GM12878 (cell line): ENCODE measurements around the gene AKNA. TPM values are rescaled to one million over a fixed set of nuclear protein-coding genes. Genes with fewer than 3 reads are reported as not detected.

ENCODE experiments used
- ATAC-seq: fragments of 200-7000 bp; cut with Tn5 transposase; 3 replicates; pipeline ENCODE4 v1.9.1; 2020; ENCODE audit warnings: mild to moderate bottlenecking, moderate library complexity
- BruUV-seq: library from RNA; stranded (reverse); fragments of 400-500 nt; replicated peaks from 2 replicates; lab custom pipeline; 2021; lab: Mats Ljungman, UMichigan
- CTCF ChIA-PET: fragments of 300-600 bp; sonication (Branson Sonifier 250); formaldehyde crosslinking; extraction: SDS; loops from one replicate; lab custom pipeline; 2021; ENCODE audit warnings: inconsistent platforms; lab: Yijun Ruan, JAX
- POLR2A ChIA-PET: fragments of 350-600 bp; formaldehyde crosslinking; extraction: SDS; loops from one replicate; lab custom pipeline; 2021; ENCODE audit warnings: inconsistent platforms; lab: Charles Lee
- RAD21 ChIA-PET: fragments of 300-600 bp; sonication (Branson Sonifier 250); formaldehyde crosslinking; loops from one replicate; lab custom pipeline; 2023; ENCODE audit warnings: antibody characterized with exemption; ENCODE audit not compliant: unreplicated experiment; lab: Charles Lee
- SMC1A ChIA-PET: fragments of 300-600 bp; sonication (Branson Sonifier 250); formaldehyde crosslinking; loops from one replicate; lab custom pipeline; 2023; ENCODE audit not compliant: unreplicated experiment, uncharacterized antibody; lab: Charles Lee
- DNase-seq: peaks from one replicate; pipeline ENCODE4 v3.0.0-alpha.2; 2011; ENCODE audit warnings: low read depth, low spot score
- FAIRE-seq: peaks from 3 replicates; lab custom pipeline; 2011; peaks lifted over from hg19 to GRCh38; lab: Jason Lieb, UNC
- H2AFZ ChIP-seq: 2 replicates; pipeline ENCODE4 v1.6.0; 2011; ENCODE audit warnings: low read depth, low read length, control low read depth; ENCODE audit not compliant: control insufficient read depth
- H3K27ac ChIP-seq: 2 replicates; pipeline ENCODE4 v1.5.1; 2011; ENCODE audit warnings: control low read depth; ENCODE audit not compliant: control insufficient read depth, insufficient read depth
- H3K27me3 ChIP-seq, 2 experiments: replicated peaks in 1 of 2; 2 replicates each; pipeline versions ENCODE4 v1.6.0 to v1.6.1; 2011; ENCODE audit warnings: low read length in 1 of 2; ENCODE audit not compliant: control insufficient read depth in 2 of 2, insufficient read depth in 2 of 2
- H3K36me3 ChIP-seq, 2 experiments: 2 replicates each; pipeline ENCODE4 v1.5.1; 2011; ENCODE audit warnings: low read length in 1 of 2; ENCODE audit not compliant: control insufficient read depth in 2 of 2, insufficient read depth in 2 of 2
- H3K4me1 ChIP-seq: 2 replicates; pipeline ENCODE4 v1.6.1; 2011; ENCODE audit warnings: mild to moderate bottlenecking, low read length, moderate library complexity, mixed read lengths; ENCODE audit not compliant: control insufficient read depth, insufficient read depth
- H3K4me2 ChIP-seq: 2 replicates; pipeline ENCODE4 v1.6.0; 2011; ENCODE audit warnings: control low read depth; ENCODE audit not compliant: control insufficient read depth, insufficient read depth
- H3K4me3 ChIP-seq: fragments of 200-600 bp; sonication (generic); 2 replicates; pipeline ENCODE4 v1.5.1; 2016
- H3K79me2 ChIP-seq: 2 replicates; pipeline ENCODE4 v1.6.0; 2011; ENCODE audit warnings: low read length; ENCODE audit not compliant: control insufficient read depth, insufficient read depth
- H3K9ac ChIP-seq: 2 replicates; pipeline ENCODE4 v1.8.0; 2011; ENCODE audit warnings: low read length, control low read depth, mixed read lengths; ENCODE audit not compliant: control insufficient read depth, insufficient read depth
- H3K9me3 ChIP-seq: replicated peaks from 3 replicates; pipeline ENCODE4 v1.5.1; 2011; ENCODE audit warnings: mild to moderate bottlenecking, low read length; ENCODE audit not compliant: control insufficient read depth, insufficient read depth
- H4K20me1 ChIP-seq: 2 replicates; pipeline ENCODE4 v1.6.0; 2011; ENCODE audit not compliant: control insufficient read depth, insufficient read depth
- CBX5 ChIP-seq: sonication (generic); IDR thresholded peaks from 2 replicates; pipeline ENCODE4 v1.6.1; 2016; ENCODE audit warnings: low read depth, moderate library complexity, mild to moderate bottlenecking, inconsistent platforms
- CEBPZ ChIP-seq: fragments of 150-350 bp; IDR thresholded peaks from 2 replicates; pipeline ENCODE4 v1.6.1; 2016; ENCODE audit warnings: low read depth, low read length
- IRF4 ChIP-seq: IDR thresholded peaks from 2 replicates; pipeline ENCODE4 v1.6.1; 2011; ENCODE audit warnings: low read depth, low read length
- MTA3 ChIP-seq: IDR thresholded peaks from 2 replicates; pipeline ENCODE4 v1.6.1; 2012; ENCODE audit warnings: low read length, inconsistent platforms, borderline replicate concordance
- NKRF ChIP-seq: fragments of 450-650 bp; conservative IDR thresholded peaks from 2 replicates; pipeline ENCODE4 v1.6.1; 2017; ENCODE audit warnings: mild to moderate bottlenecking, moderate library complexity
- POLR2AphosphoS5 ChIP-seq: IDR thresholded peaks from 2 replicates; pipeline ENCODE4 v1.6.1; 2011; ENCODE audit warnings: mild to moderate bottlenecking, low read length, inconsistent platforms
- RUNX3 ChIP-seq: IDR thresholded peaks from 2 replicates; pipeline ENCODE4 v1.6.1; 2012; ENCODE audit warnings: low read length, inconsistent platforms
- TCF3 ChIP-seq: IDR thresholded peaks from 2 replicates; pipeline ENCODE4 v1.6.1; 2012; ENCODE audit warnings: low read depth, mild to moderate bottlenecking, low read length, borderline replicate concordance; ENCODE audit not compliant: insufficient read depth
- ZBED1 ChIP-seq: IDR thresholded peaks from 2 replicates; pipeline ENCODE4 v1.6.1; 2016; ENCODE audit warnings: borderline replicate concordance
- WGBS: methylation state at CpG from one replicate; pipeline ENCODE4 v1.1.6; 2016; ENCODE audit warnings: low lambda C conversion rate; ENCODE audit not compliant: insufficient replicate concordance, insufficient coverage; ENCODE audit errors: missing lambda C conversion rate; 5-methylcytosine and 5-hydroxymethylcytosine counted together
- in situ Hi-C: fragments of 300-500 bp; cut with MboI; formaldehyde crosslinking; loops from 9 replicates; pipeline ENCODE4 v1.14.3; 2018; ENCODE audit warnings: mixed read lengths
- intact Hi-C: fragments of 100-400 bp; cut with micrococcal nuclease; formaldehyde crosslinking; loops from one replicate; pipeline ENCODE4 v1.14.2; 2022; ENCODE audit not compliant: unreplicated experiment
- polyA plus RNA-seq, 11 experiments: library from polyadenylated mRNA; depleted of rRNA in 4 of 11; unstranded in 6 of 11; stranded (reverse) in 5 of 11; fragments of >200 nt; fragmentation: Nextera tagmentation in 4 of 11; fragmentation: Illumina TruSeq in 1 of 11; extraction: Ambion mirVana in 4 of 11; extraction: Trizol in 1 of 11; gene quantifications; 1 replicate in 1 of 11; 2 replicates in 10 of 11; pipeline versions ENCODE4 v1.2.1 to v1.2.3, GENCODE V29; 2011 to 2016; ENCODE audit warnings: inconsistent platforms in 2 of 11, missing spikeins in 2 of 11, low read depth in 1 of 11
- total RNA-seq, 4 experiments: library from RNA; depleted of rRNA in 3 of 4; stranded (reverse); fragments of >200 nt in 3 of 4; fragmentation: Illumina TruSeq in 1 of 4; extraction: Trizol in 1 of 4; gene quantifications; 2 replicates each; pipeline versions ENCODE4 v1.2.1 to v1.2.3, GENCODE V29; 2013 to 2021

Gene AKNA
- total and polyA plus RNA-seq, 10 of the 15 experiments (the other 5 are each of a cell fraction or from before 2014, with no cell fraction given) = 1.6 to 132 (median 35.3) TPM

- FAIRE-seq (no peak), ATAC-seq (no peak), DNase-seq (no peak)
- CTCF ChIA-PET = interaction anchor here (2.2 to 8.1 kb wide), 3 partner anchors 78 to 223 kb away, joined by 11 to 104 read pairs (median 98); partner anchors contain the start of gene WHRN
- no TSS peak for BruUV-seq
- POLR2A ChIA-PET = no interaction called here
- Histone ChIP-seq H3K27ac (no peak overlapping the region), H3K4me1 (no peaks in the 10 kb centered on the region), H3K79me2 (no peaks in the 10 kb centered on the region), H3K36me3 (no peaks in the 10 kb centered on the region; a peak in 1 of 4 replicates), H3K4me3 (no peak overlapping the region), H3K27me3 (no peaks in the 10 kb centered on the region), H3K9ac (no peak overlapping the region), H4K20me1 (no peaks in the 10 kb centered on the region), H3K9me3 (no peaks in the 10 kb centered on the region), H2AFZ (no peak overlapping the region), H3K4me2 (no peak overlapping the region)
- intact Hi-C loops (no loop called here), in situ Hi-C loops (no loop called here)
- SMC1A ChIA-PET = interaction anchor here (1.1 to 10.1 kb wide), 5 partner anchors 9 to 223 kb away, joined by 3 to 139 read pairs (median 3); partner anchors contain the start of gene WHRN
- 14% methylated on average over 5 of the region's 5 CpGs for WGBS
- RAD21 ChIA-PET = no interaction called here
- TF ChIP-seq CBX5 (no peak), CEBPZ (no peak), POLR2AphosphoS5 (no peak), ZBED1 (no peak), TCF3 (no peak), IRF4 (no peak), RUNX3 (no peak), MTA3 (no peak), NKRF (no peak)
Observed at GRCh38 chr9:114430457-114430856, 42.7 kb upstream of the AKNA start.
